ENCODE data around the gene ARHGEF10L.

The ARHGEF10L gene

GRCh38 chr1:17605582-17606344 is 66.3 kb downstream of the ARHGEF10L start:
- Histone ChIP-seq H3K27me3 (ENCODE audit: insufficient read depth, poor library complexity, severe bottlenecking) (no peaks in the 10 kb centered on the region), H3K27ac (replicated peaks) (no peak overlapping the region), H3K4me3 (replicated peaks; ENCODE audit: insufficient read depth, low read length) (no peak overlapping the region)
- DNase-seq (ENCODE audit: low read depth in 1 of 2, low spot score in 1 of 2) = no peak
- TF ChIP-seq CTCF (IDR thresholded peaks at IDR 0.05; ENCODE audit: insufficient read depth, low read length) (no peak), SPI1 (IDR thresholded peaks at IDR 0.05; ENCODE audit: borderline replicate concordance, low read depth) (no peak), REST (IDR thresholded peaks at IDR 0.05; ENCODE audit: insufficient replicate concordance, low read depth) (no peak), GABPA (IDR thresholded peaks at IDR 0.05; ENCODE audit: low read depth) (no peak), POLR2AphosphoS5 (IDR thresholded peaks at IDR 0.05; ENCODE audit: low read depth) (no peak)

- H3K27ac ChIP-seq (replicated peaks) = no peak overlapping the region
- TF ChIP-seq POLR2AphosphoS5 (IDR thresholded peaks at IDR 0.05; ENCODE audit: low read depth) (no peak), CTCF (IDR thresholded peaks at IDR 0.05; ENCODE audit: insufficient read depth, low read length) (peak; percentile 86)
- H3K27me3 ChIP-seq (ENCODE audit: insufficient read depth, poor library complexity, severe bottlenecking) = no peaks in the 10 kb centered on the region
- DNase-seq (ENCODE audit: low read depth in 1 of 2, low spot score in 1 of 2) = peak in 1 of 2 experiments; percentile 67
- no peak overlapping the region for H3K4me3 ChIP-seq (replicated peaks; ENCODE audit: insufficient read depth, low read length)
Observed at GRCh38 chr1:17606826-17607440, 67.4 kb downstream of the ARHGEF10L start.

- Histone ChIP-seq H3K27ac (replicated peaks) (no peak overlapping the region), H3K4me3 (replicated peaks; ENCODE audit: insufficient read depth, low read length) (no peak overlapping the region), H3K27me3 (ENCODE audit: insufficient read depth, poor library complexity, severe bottlenecking) (no peaks in the 10 kb centered on the region)
- TF ChIP-seq CTCF (IDR thresholded peaks at IDR 0.05; ENCODE audit: insufficient read depth, low read length) = no peak
- no peak for TF ChIP-seq SPI1 (IDR thresholded peaks at IDR 0.05; ENCODE audit: borderline replicate concordance, low read depth)
- no peak for TF ChIP-seq POLR2AphosphoS5 (IDR thresholded peaks at IDR 0.05; ENCODE audit: low read depth)
- no peak for TF ChIP-seq GABPA (IDR thresholded peaks at IDR 0.05; ENCODE audit: low read depth)
- TF ChIP-seq REST (IDR thresholded peaks at IDR 0.05; ENCODE audit: insufficient replicate concordance, low read depth) = no peak
- no peak for DNase-seq (ENCODE audit: low read depth in 1 of 2, low spot score in 1 of 2)
Observed at GRCh38 chr1:17607644-17608581, 68.4 kb downstream of the ARHGEF10L start.
